B cell (primary cell): ENCODE results near the gene FAM174C. TPM values are rescaled to one million over a fixed set of nuclear protein-coding genes. Genes with fewer than 3 reads are reported as not detected.

Source experiments
- ATAC-seq: fragments of 200-7000 bp; cut with Tn5 transposase; one replicate; pipeline ENCODE4 v1.10.0; 2021; ENCODE audit warnings: low read depth, mild to moderate bottlenecking, moderate number of reproducible peaks, moderate library complexity
- CTCF ChIA-PET: fragments of 350-600 bp; sonication (Branson Sonifier 250); formaldehyde crosslinking; loops from one replicate; lab custom pipeline; 2021; ENCODE audit warnings: antibody characterized with exemption, inconsistent platforms; lab: Charles Lee
- POLR2A ChIA-PET: fragments of 350-600 bp; sonication (Branson Sonifier 250); formaldehyde crosslinking; loops from one replicate; lab custom pipeline; 2021; ENCODE audit warnings: antibody characterized with exemption; lab: Charles Lee
- DNase-seq: peaks from one replicate; pipeline ENCODE4 v3.0.0; 2013
- H2AFZ ChIP-seq: 2 replicates; pipeline ENCODE4 v1.6.1; 2012; ENCODE audit warnings: mild to moderate bottlenecking, low read depth, low read length; ENCODE audit not compliant: insufficient read depth, poor library complexity, severe bottlenecking
- H3K27ac ChIP-seq, 2 donors: 1 replicate in 1 of 2; 2 replicates in 1 of 2; pipeline ENCODE4 v1.5.1; 2012 to 2013; ENCODE audit warnings: low read length in 2 of 2, mild to moderate bottlenecking in 2 of 2, moderate library complexity in 1 of 2
- H3K27me3 ChIP-seq, 4 experiments: fragments of 200-600 bp in 1 of 4; sonication (generic) in 1 of 4; replicated peaks in 1 of 4; 1 replicate in 2 of 4; 2 replicates in 2 of 4; pipeline versions ENCODE4 v1.6.1 to v1.7.0; 2013 to 2016; ENCODE audit warnings: low read length in 3 of 4, mild to moderate bottlenecking in 2 of 4, mixed read lengths in 1 of 4, moderate library complexity in 1 of 4; ENCODE audit not compliant: insufficient read depth in 4 of 4, control insufficient read depth in 3 of 4; ENCODE audit errors: control extremely low read depth in 1 of 4
- H3K36me3 ChIP-seq, 2 experiments: replicated peaks in 1 of 2; 1 replicate in 1 of 2; 2 replicates in 1 of 2; pipeline versions ENCODE4 v1.6.1 to v1.7.1; 2013; ENCODE audit warnings: low read length in 1 of 2; ENCODE audit not compliant: insufficient read depth in 2 of 2, control insufficient read depth in 1 of 2; ENCODE audit errors: control extremely low read depth in 1 of 2, extremely low read depth in 1 of 2
- H3K4me1 ChIP-seq, 2 donors: fragments of 200-600 bp in 1 of 2; sonication (generic) in 1 of 2; 1 replicate in 1 of 2; 2 replicates in 1 of 2; pipeline versions ENCODE4 v1.5.1 to v1.6.1; 2013 to 2017; ENCODE audit warnings: low read length in 2 of 2; ENCODE audit not compliant: control insufficient read depth in 2 of 2, insufficient read depth in 2 of 2
- H3K4me2 ChIP-seq: replicated peaks from 2 replicates; pipeline ENCODE3; 2012; ENCODE audit warnings: mild to moderate bottlenecking, low read depth, low read length; ENCODE audit not compliant: poor library complexity, severe bottlenecking
- H3K4me3 ChIP-seq, 5 experiments: fragments of 200-600 bp in 1 of 5; sonication (generic) in 1 of 5; 1 replicate in 3 of 5; 2 replicates in 2 of 5; pipeline versions ENCODE4 v1.5.1 to v1.7.0; 2011 to 2016; ENCODE audit warnings: low read length in 4 of 5, mild to moderate bottlenecking in 4 of 5, low read depth in 2 of 5, control low read depth in 1 of 5, moderate library complexity in 1 of 5; ENCODE audit not compliant: insufficient read depth in 1 of 5; ENCODE audit errors: control extremely low read depth in 1 of 5, extremely low read depth in 1 of 5
- H3K79me2 ChIP-seq: fragments of 200-600 bp; sonication (generic); one replicate; pipeline ENCODE4 v1.6.0; 2016; ENCODE audit warnings: low read length; ENCODE audit not compliant: control insufficient read depth, insufficient read depth
- H3K9ac ChIP-seq: fragments of 200-600 bp; sonication (generic); 2 replicates; pipeline ENCODE4 v1.6.1; 2017; ENCODE audit warnings: mild to moderate bottlenecking, low read length, moderate library complexity
- H3K9me3 ChIP-seq, 3 donors: one replicate each; pipeline versions ENCODE4 v1.6.1 to v1.7.1; 2013; ENCODE audit warnings: low read length in 2 of 3; ENCODE audit not compliant: control insufficient read depth in 2 of 3, insufficient read depth in 1 of 3; ENCODE audit errors: control extremely low read depth in 1 of 3
- H4K20me1 ChIP-seq: 2 replicates; pipeline ENCODE4 v1.6.0; 2012; ENCODE audit warnings: mild to moderate bottlenecking, low read length; ENCODE audit not compliant: insufficient read depth, control insufficient read depth, poor library complexity, severe bottlenecking
- H3K27ac Mint-ChIP-seq: one replicate; pipeline ENCODE4 v1.8.0; 2021; ENCODE audit warnings: mixed read lengths
- H3K27me3 Mint-ChIP-seq: one replicate; pipeline ENCODE4 v1.8.0; 2021; ENCODE audit warnings: mixed read lengths
- H3K4me1 Mint-ChIP-seq: one replicate; pipeline ENCODE4 v1.8.0; 2021; ENCODE audit warnings: mixed read lengths
- H3K4me3 Mint-ChIP-seq: one replicate; pipeline ENCODE4 v1.8.0; 2021; ENCODE audit warnings: mixed read lengths
- H3K9me3 Mint-ChIP-seq: one replicate; pipeline ENCODE4 v1.8.0; 2022; ENCODE audit warnings: mixed read lengths; ENCODE audit not compliant: insufficient read depth
- CTCF ChIP-seq: fragments of 200-600 bp; IDR thresholded peaks from one replicate; pipeline ENCODE4 v1.8.0; 2022; ENCODE audit warnings: antibody characterized with exemption, mild to moderate bottlenecking
- EZH2 ChIP-seq: IDR thresholded peaks from 2 replicates; pipeline ENCODE4 v1.6.1; 2012; ENCODE audit warnings: borderline replicate concordance, low read depth, mild to moderate bottlenecking, moderate library complexity, low read length; ENCODE audit not compliant: insufficient read depth, poor library complexity, severe bottlenecking
- WGBS: methylation state at CpG from one replicate; pipeline ENCODE4 v1.1.5; 2013; ENCODE audit warnings: missing lambda C conversion rate; ENCODE audit not compliant: insufficient coverage; 5-methylcytosine and 5-hydroxymethylcytosine counted together
- intact Hi-C: fragments of 100-400 bp; cut with micrococcal nuclease; formaldehyde crosslinking; loops from one replicate; pipeline ENCODE4 v1.10.0; 2022
- polyA plus RNA-seq: library from polyadenylated mRNA; depleted of rRNA; stranded (reverse); fragments of >200 nt; gene quantifications from 2 replicates; pipeline ENCODE4 v1.2.3, GENCODE V29; 2012
- total RNA-seq, 2 donors: library from RNA; stranded (reverse); fragments of 120-200 nt in 1 of 2; gene quantifications; 1 replicate in 1 of 2; 2 replicates in 1 of 2; pipeline versions ENCODE4 v1.2.3 to v1.2.4, GENCODE V29; 2013 to 2022

The FAM174C gene
- total and polyA plus RNA-seq, 2 donors (not counting 1 experiment from before 2014, with no cell fraction given): 41.1 to 70.6 TPM

DNA sequence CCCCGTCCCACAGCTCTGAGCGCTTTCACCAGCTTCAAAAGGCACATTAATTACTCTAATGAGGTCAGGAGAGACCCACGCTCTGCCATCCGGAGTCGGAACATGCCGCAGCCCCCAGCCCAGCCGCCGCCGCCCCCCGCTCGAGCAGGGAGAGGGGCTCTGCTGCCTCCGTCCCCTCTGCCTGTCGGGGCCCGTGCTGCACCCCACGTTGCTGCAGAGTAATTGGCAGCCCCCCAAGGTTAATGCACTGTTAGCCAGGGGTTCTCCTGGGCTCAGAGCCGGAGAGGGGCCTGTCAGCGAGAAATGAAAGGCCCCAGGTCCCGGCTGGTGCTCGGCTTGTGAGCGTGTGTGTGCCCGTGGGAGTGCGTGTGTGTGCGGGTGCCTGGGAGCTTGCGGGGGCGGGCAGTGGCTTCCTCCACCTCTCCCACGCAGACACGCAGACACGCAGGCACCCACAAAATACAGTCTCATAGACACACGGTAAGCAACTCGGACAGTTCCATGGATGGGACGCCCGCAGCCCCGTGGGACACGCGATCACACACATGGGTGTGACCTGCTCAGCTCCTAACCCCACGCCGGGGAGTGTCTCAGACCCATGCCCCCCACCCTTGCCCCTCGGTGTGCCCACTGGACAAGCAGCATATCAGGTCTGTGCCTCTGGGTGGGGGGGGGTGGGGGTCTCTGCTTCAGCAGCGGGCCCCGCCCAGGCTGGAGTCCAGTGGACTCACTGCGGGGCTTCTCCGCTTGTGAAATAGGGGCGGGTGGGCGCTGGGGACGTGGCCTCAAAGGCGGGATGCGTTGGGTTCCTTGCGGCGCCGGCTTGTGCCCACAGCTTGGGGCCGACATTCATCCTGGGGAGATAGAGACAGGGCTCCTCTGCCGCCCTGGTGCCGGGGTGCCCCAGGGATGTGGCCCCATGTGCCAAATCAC, 5.6 kb downstream of the FAM174C start:
- WGBS: 95% methylated on average over 49 of the region's 53 CpGs
- Histone ChIP-seq H3K27me3 (peaks cover 0 to 22% (median 11%) of the 10 kb centered on the region in 4 experiments), H3K79me2 (peaks cover 29% of the 10 kb centered on the region), H3K4me3 (no peak overlapping the region), H3K36me3 (peaks cover 0 to 16% of the 10 kb centered on the region in 2 experiments), H4K20me1 (peaks cover 39% of the 10 kb centered on the region), H3K27ac (no peak overlapping the region), H3K9me3 (peaks cover 0 to 2% (median 0%) of the 10 kb centered on the region in 3 donors), H3K4me1 (peaks cover 12 to 17% of the 10 kb centered on the region in 2 donors), H2AFZ (no peak overlapping the region), H3K9ac (no peak overlapping the region), H3K4me2 (no peak overlapping the region)
- Mint-ChIP-seq H3K4me1 (peaks cover 28% of the 10 kb centered on the region), H3K4me3 (no peak overlapping the region), H3K27me3 (peaks cover 12% of the 10 kb centered on the region), H3K9me3 (no peaks in the 10 kb centered on the region), H3K27ac (no peak overlapping the region)
- no peak for ATAC-seq
- peak; percentile 26 for DNase-seq
- no peak for TF ChIP-seq EZH2
- TF ChIP-seq CTCF: no peak
- intact Hi-C loops: no loop called here
- ChIA-PET CTCF (interaction anchor here (1.1 to 2.4 kb wide), 7 partner anchors 12 to 545 kb away, joined by 3 to 37 read pairs (median 8); partner anchors contain the start of gene CIRBP), POLR2A (no interaction called here)
